Aorta (tissue), 5 donors: ENCODE data around the gene ROPN1. TPM values are rescaled to one million over a fixed set of nuclear protein-coding genes. Genes with fewer than 3 reads are reported as not detected.
"Not testable (repeated sequence)": the region's sequence is repeated elsewhere in the genome, so short reads cannot be mapped to it uniquely, and the experiment has no call there.

Experiments
- ATAC-seq: fragments of 200-7000 bp; cut with Tn5 transposase; one replicate; pipeline ENCODE4 v1.9.1; 2022; ENCODE audit warnings: moderate library complexity; ENCODE audit not compliant: low FRiP score
- DNase-seq, 2 donors: peaks; one replicate each; pipeline ENCODE4 v3.0.0-alpha.2; 2020
- H3K27ac ChIP-seq, 2 donors: one replicate each; pipeline ENCODE4 v1.5.1; 2013; ENCODE audit warnings: low read length in 2 of 2, mild to moderate bottlenecking in 2 of 2, moderate library complexity in 2 of 2, control low read depth in 1 of 2, inconsistent platforms in 1 of 2, low read depth in 1 of 2
- H3K27me3 ChIP-seq, 2 donors: one replicate each; pipeline ENCODE4 v1.6.1; 2013; ENCODE audit warnings: control low read depth in 1 of 2, low read length in 1 of 2, mild to moderate bottlenecking in 1 of 2, moderate library complexity in 1 of 2; ENCODE audit not compliant: insufficient read depth in 2 of 2, control insufficient read depth in 1 of 2
- H3K36me3 ChIP-seq, 2 donors: one replicate each; pipeline ENCODE4 v1.6.1; 2013; ENCODE audit warnings: control low read depth in 1 of 2, low read length in 1 of 2, mild to moderate bottlenecking in 1 of 2; ENCODE audit not compliant: insufficient read depth in 2 of 2, control insufficient read depth in 1 of 2
- H3K4me1 ChIP-seq, 2 donors: one replicate each; pipeline ENCODE4 v1.6.1; 2013; ENCODE audit warnings: low read length in 2 of 2, control low read depth in 1 of 2, mild to moderate bottlenecking in 1 of 2, moderate library complexity in 1 of 2; ENCODE audit not compliant: insufficient read depth in 2 of 2, control insufficient read depth in 1 of 2
- H3K4me3 ChIP-seq, 2 donors: one replicate each; pipeline ENCODE4 v1.5.1; 2013; ENCODE audit warnings: low read length in 2 of 2, control low read depth in 1 of 2, mild to moderate bottlenecking in 1 of 2
- H3K9me3 ChIP-seq: one replicate; pipeline ENCODE4 v1.6.1; 2013; ENCODE audit warnings: mild to moderate bottlenecking, low read length; ENCODE audit not compliant: control insufficient read depth
- WGBS, 2 donors: extraction: QIAGEN DNeasy Blood & Tissue Kit; methylation state at CpG; one replicate each; pipeline ENCODE4 v1.1.7; 2013; 5-methylcytosine and 5-hydroxymethylcytosine counted together
- intact Hi-C, 2 donors: fragments of 100-400 bp; cut with DNase I; formaldehyde crosslinking; loops; one replicate each; pipeline versions ENCODE4 v1.14.2 to v1.15.0; 2022
- polyA plus RNA-seq, 2 donors: library from polyadenylated mRNA; stranded (reverse); fragments of 200-250 nt; gene quantifications; one replicate each; pipeline ENCODE4 v1.2.3, GENCODE V29; 2013
- total RNA-seq, 2 donors: library from RNA; stranded (reverse); fragmentation: NEBNext Ultra II Directional; extraction: Animal tissue kit (Norgen Biotek cat#: 25700); gene quantifications; one replicate each; pipeline ENCODE4 v1.2.1, GENCODE V29; 2021
- donor health status: healthy with polysubstance abuse.
- donor health status: Bipolar disorder and iron deficiency.
- donor health status: DM: no; HTN: no; CAD: no.
- donor health status: DM: no; HTN: no; CAD: no.
- donor health status: DM: yes; HTN: yes; CAD: no.

Gene ROPN1
- total and polyA plus RNA-seq, 4 donors = not detected

GRCh38 chr3:123984350-123984749 lies 7.6 kb downstream of the ROPN1 start:
- intact Hi-C loops = loop anchor here in 1 of 2 donors (10.0 kb wide), 1 partner anchor 240 kb away; no protein-coding TSS in a partner anchor
- Histone ChIP-seq H3K27me3 (no peaks in the 10 kb centered on the region), H3K27ac (no peak overlapping the region), H3K36me3 (no peaks in the 10 kb centered on the region), H3K9me3 (no peaks in the 10 kb centered on the region), H3K4me1 (peaks cover 0 to 6% of the 10 kb centered on the region in 2 donors), H3K4me3 (no peak overlapping the region)
- no peak for DNase-seq
- 96 to 97% methylated on average over 1 of the region's 1 CpG for WGBS, 2 donors
- ATAC-seq = no peak

- DNase-seq = not testable (repeated sequence)
Measured at GRCh38 chr3:123981317-123981716, 10.6 kb downstream of the ROPN1 start.

GRCh38 chr3:123980539-123980938 lies 11.4 kb downstream of the ROPN1 start:
- 71 to 73% methylated on average over 4 of the region's 4 CpGs for WGBS, 2 donors
- H3K4me1 ChIP-seq = no peaks in the 10 kb centered on the region
- H3K9me3 ChIP-seq = no peaks in the 10 kb centered on the region
- no peaks in the 10 kb centered on the region for H3K27me3 ChIP-seq
- no peak overlapping the region for H3K27ac ChIP-seq
- H3K4me3 ChIP-seq = no peak overlapping the region
- DNase-seq = no peak
- no peaks in the 10 kb centered on the region for H3K36me3 ChIP-seq
- intact Hi-C loops = loop anchor here in 1 of 2 donors (10.0 kb wide), 1 partner anchor 236 kb away; no protein-coding TSS in a partner anchor
- no peak for ATAC-seq

More at GRCh38 chr3:123981317-123981716, 10.6 kb downstream of the ROPN1 start:
- H3K27ac ChIP-seq, H3K4me1 ChIP-seq, H3K36me3 ChIP-seq, H3K27me3 ChIP-seq, H3K9me3 ChIP-seq, ATAC-seq, H3K4me3 ChIP-seq: not testable (repeated sequence)
- 93 to 98% methylated on average over 4 of the region's 4 CpGs for WGBS, 2 donors
- intact Hi-C loops = loop anchor here in 1 of 2 donors (10.0 kb wide), 1 partner anchor 237 kb away; no protein-coding TSS in a partner anchor

GRCh38 chr3:123979525-123980501 lies 12.1 kb downstream of the ROPN1 start:
- H3K27me3 ChIP-seq, H3K36me3 ChIP-seq, H3K4me1 ChIP-seq, H3K9me3 ChIP-seq, H3K27ac ChIP-seq: not testable (repeated sequence)
- intact Hi-C loops = loop anchor here in 1 of 2 donors (10.0 kb wide), 1 partner anchor 235 kb away; no protein-coding TSS in a partner anchor
- DNase-seq (peak; percentile 49 to 75), ATAC-seq (peak; percentile 92)
- WGBS, 2 donors = 6 to 7% methylated on average over 26 to 27 of the region's 29 CpGs
- H3K4me3 ChIP-seq = peak overlapping the region; percentile 12

GRCh38 chr3:123976904-123977303 lies 15.0 kb downstream of the ROPN1 start:
- H3K4me3 ChIP-seq, intact Hi-C loops, H3K27me3 ChIP-seq, H3K4me1 ChIP-seq, H3K9me3 ChIP-seq, H3K27ac ChIP-seq, DNase-seq, H3K36me3 ChIP-seq, ATAC-seq: not testable (repeated sequence)
- WGBS, 2 donors = 74 to 89% methylated on average over 7 of the region's 7 CpGs

GRCh38 chr3:123976181-123976898 lies 15.6 kb downstream of the ROPN1 start:
- DNase-seq, intact Hi-C loops, H3K4me1 ChIP-seq, H3K4me3 ChIP-seq, ATAC-seq, H3K27me3 ChIP-seq, H3K27ac ChIP-seq, H3K9me3 ChIP-seq, H3K36me3 ChIP-seq: not testable (repeated sequence)
- 60 to 66% methylated on average over 4 of the region's 4 CpGs for WGBS, 2 donors

- DNase-seq, H3K27me3 ChIP-seq, H3K4me3 ChIP-seq, intact Hi-C loops, ATAC-seq, H3K27ac ChIP-seq, H3K36me3 ChIP-seq, H3K4me1 ChIP-seq, H3K9me3 ChIP-seq: not testable (repeated sequence)
- WGBS, 2 donors = 73 to 81% methylated on average over 4 to 5 of the region's 7 CpGs
Measured at GRCh38 chr3:123975030-123975429, 16.9 kb downstream of the ROPN1 start.

GRCh38 chr3:123971406-123971805 lies 20.5 kb downstream of the ROPN1 start:
- no peak for ATAC-seq
- intact Hi-C loops = no loop called here
- H3K4me3 ChIP-seq = no peak overlapping the region
- H3K4me1 ChIP-seq = no peaks in the 10 kb centered on the region
- H3K27ac ChIP-seq = no peak overlapping the region
- no peak for DNase-seq
- no peaks in the 10 kb centered on the region for H3K36me3 ChIP-seq
- no peaks in the 10 kb centered on the region for H3K9me3 ChIP-seq
- H3K27me3 ChIP-seq = no peaks in the 10 kb centered on the region
